Stimulated activated naive B cell treated with anti-CD40 and anti-IgM and Interleukin-4, amounts not matched to agents 10 μg/mL and 1 μg/mL and 100 μg/mL, for 72 hours (primary cell): ENCODE data around the gene PDK2.

Experiments
- ATAC-seq, 2 donors: fragments of 150-1000 bp; cut with Tn5 transposase; replicated peaks; 2 replicates each; pipeline ENCODE4 v1.10.0; 2021; ENCODE audit warnings: moderate library complexity in 1 of 2
- DNase-seq: peaks from one replicate; pipeline ENCODE4 v3.0.0; 2021
- H3K27ac Mint-ChIP-seq: one replicate; pipeline ENCODE4 v1.8.0; 2022; ENCODE audit warnings: mild to moderate bottlenecking, mixed read lengths
- H3K27me3 Mint-ChIP-seq, 2 donors: one replicate each; pipeline ENCODE4 v1.8.0; 2022; ENCODE audit warnings: mixed read lengths in 2 of 2
- H3K36me3 Mint-ChIP-seq, 2 donors: one replicate each; pipeline ENCODE4 v1.8.0; 2022; ENCODE audit warnings: mixed read lengths in 2 of 2, mild to moderate bottlenecking in 1 of 2
- H3K4me1 Mint-ChIP-seq, 2 donors: one replicate each; pipeline ENCODE4 v1.8.0; 2022; ENCODE audit warnings: mixed read lengths in 2 of 2, mild to moderate bottlenecking in 1 of 2
- H3K4me3 Mint-ChIP-seq, 2 donors: one replicate each; pipeline ENCODE4 v1.8.0; 2022; ENCODE audit warnings: mild to moderate bottlenecking in 2 of 2, mixed read lengths in 2 of 2, moderate library complexity in 1 of 2
- H3K9me3 Mint-ChIP-seq, 2 donors: one replicate each; pipeline ENCODE4 v1.8.0; 2022; ENCODE audit warnings: mixed read lengths in 2 of 2, mild to moderate bottlenecking in 1 of 2

PDK2 gene

DNA sequence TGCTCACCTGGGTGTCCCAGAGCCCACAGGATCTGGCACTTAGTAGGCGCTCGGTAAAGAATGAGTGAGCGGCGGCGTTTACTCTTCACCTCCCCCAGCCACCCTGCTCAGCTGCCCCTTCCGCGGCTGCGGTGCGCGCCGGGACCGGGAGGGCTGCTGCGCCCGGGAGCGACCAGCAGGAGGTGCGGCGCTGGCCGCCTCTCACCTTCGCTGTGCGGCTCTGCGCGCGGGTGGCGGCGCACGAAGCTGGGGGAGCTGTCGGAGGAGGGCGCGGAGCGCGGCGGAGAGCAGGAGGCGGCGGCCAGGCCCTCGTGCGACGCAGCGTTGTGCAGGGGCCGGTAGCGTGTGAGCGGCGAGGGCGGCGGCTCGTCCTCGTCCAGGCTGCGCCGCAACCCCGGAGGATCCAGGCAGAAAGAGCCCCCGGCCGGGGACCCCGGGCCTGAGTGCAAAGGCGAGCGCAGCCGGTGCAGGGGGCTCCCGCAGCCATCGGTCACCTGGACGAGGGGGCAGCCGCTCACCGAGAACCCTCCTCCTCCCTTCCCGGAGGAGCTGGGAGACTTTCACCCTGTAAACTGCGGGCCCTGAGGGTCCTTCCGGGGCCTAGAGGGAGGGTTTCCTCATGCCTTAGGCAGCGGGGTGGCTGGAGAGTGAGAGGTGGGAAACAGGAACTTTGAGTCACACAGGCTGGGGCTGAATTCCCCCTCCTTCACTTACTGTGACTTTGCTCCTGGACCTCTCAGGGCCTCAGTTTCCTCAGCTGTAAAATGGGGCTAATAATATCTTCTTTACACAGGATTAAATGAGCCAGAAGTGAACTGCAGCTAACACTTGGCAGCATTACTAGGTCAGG, 22.3 kb downstream of the PDK2 start:
- peak overlapping the region; percentile 75 to 80 for H3K4me3 Mint-ChIP-seq
- peak; percentile 47 for DNase-seq
- H3K4me1 Mint-ChIP-seq, result peaks cover 11 to 15% of the 10 kb centered on the region in 2 donors
- H3K27me3 Mint-ChIP-seq, result peaks cover 40 to 74% of the 10 kb centered on the region in 2 donors
- H3K27ac Mint-ChIP-seq, result no peak overlapping the region
- H3K36me3 Mint-ChIP-seq, result peaks cover 0 to 2% of the 10 kb centered on the region in 2 donors
- H3K9me3 Mint-ChIP-seq, result no peaks in the 10 kb centered on the region
- peak; percentile 87 to 88 for ATAC-seq

DNA sequence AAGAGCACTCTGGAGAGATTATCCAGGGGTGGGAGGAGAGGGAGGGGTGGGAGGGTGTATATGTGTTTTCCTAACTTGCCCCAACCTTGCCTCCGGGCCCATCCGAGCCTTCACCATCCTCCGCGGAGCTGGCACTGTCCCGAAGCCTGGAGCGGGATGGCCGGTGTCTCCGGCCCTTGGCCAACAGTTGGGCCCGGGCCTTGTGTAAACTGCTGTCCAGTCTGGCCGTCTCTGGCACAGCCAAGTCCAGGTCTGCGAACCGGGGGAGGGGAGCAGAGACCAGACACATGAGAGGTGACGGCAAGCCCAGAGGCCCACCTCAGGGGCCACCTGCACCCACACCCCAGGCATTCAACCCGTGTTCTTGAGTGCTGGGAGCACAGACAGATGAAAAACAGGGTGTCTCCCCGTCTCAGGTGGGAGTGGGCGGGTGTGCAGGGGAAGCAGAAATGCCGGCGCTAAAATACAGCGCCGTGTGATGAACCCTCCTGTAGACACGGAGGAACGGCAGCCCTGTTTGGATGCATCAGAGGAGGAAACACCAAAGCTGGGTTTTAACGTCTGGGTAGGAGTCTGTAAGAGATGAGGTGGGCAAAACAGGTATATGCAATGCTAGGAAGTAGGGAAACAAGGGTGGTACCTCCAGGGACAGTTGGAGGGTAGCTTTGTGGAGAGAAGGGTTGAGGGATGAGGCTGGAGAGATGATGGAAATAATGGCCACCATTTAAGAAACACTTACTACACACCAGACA, 23.1 kb downstream of the PDK2 start:
- Mint-ChIP-seq H3K27me3 (peaks cover 41 to 73% of the 10 kb centered on the region in 2 donors), H3K36me3 (peaks cover 0 to 2% of the 10 kb centered on the region in 2 donors), H3K27ac (no peak overlapping the region), H3K9me3 (no peaks in the 10 kb centered on the region), H3K4me1 (peaks cover 11 to 15% of the 10 kb centered on the region in 2 donors), H3K4me3 (no peak overlapping the region)
- DNase-seq, result no peak
- ATAC-seq, result no peak

- DNase-seq (no peak), ATAC-seq (no peak)
- H3K4me1 Mint-ChIP-seq, result peaks cover 11 to 15% of the 10 kb centered on the region in 2 donors
- no peaks in the 10 kb centered on the region for H3K9me3 Mint-ChIP-seq
- H3K4me3 Mint-ChIP-seq, result no peak overlapping the region
- peaks cover 35 to 67% of the 10 kb centered on the region in 2 donors for H3K27me3 Mint-ChIP-seq
- peaks cover 0 to 2% of the 10 kb centered on the region in 2 donors for H3K36me3 Mint-ChIP-seq
- no peak overlapping the region for H3K27ac Mint-ChIP-seq
Observed at GRCh38 chr17:50118828-50119218, 23.7 kb downstream of the PDK2 start.

- Mint-ChIP-seq H3K4me3 (no peak overlapping the region), H3K4me1 (peaks cover 5 to 8% of the 10 kb centered on the region in 2 donors), H3K27ac (no peak overlapping the region), H3K27me3 (peaks cover 25 to 49% of the 10 kb centered on the region in 2 donors), H3K9me3 (no peaks in the 10 kb centered on the region), H3K36me3 (peaks cover 0 to 2% of the 10 kb centered on the region in 2 donors)
- ATAC-seq (no peak), DNase-seq (no peak)
Observed at GRCh38 chr17:50120475-50121253, 25.5 kb downstream of the PDK2 start.

GRCh38 chr17:50122945-50123344, 27.8 kb downstream of the PDK2 start:
- Mint-ChIP-seq H3K27ac (no peak overlapping the region), H3K4me3 (no peak overlapping the region), H3K36me3 (no peaks in the 10 kb centered on the region), H3K4me1 (peaks cover 4 to 6% of the 10 kb centered on the region in 2 donors), H3K9me3 (no peaks in the 10 kb centered on the region), H3K27me3 (peaks cover 15 to 32% of the 10 kb centered on the region in 2 donors)
- DNase-seq (no peak), ATAC-seq (no peak)

DNA sequence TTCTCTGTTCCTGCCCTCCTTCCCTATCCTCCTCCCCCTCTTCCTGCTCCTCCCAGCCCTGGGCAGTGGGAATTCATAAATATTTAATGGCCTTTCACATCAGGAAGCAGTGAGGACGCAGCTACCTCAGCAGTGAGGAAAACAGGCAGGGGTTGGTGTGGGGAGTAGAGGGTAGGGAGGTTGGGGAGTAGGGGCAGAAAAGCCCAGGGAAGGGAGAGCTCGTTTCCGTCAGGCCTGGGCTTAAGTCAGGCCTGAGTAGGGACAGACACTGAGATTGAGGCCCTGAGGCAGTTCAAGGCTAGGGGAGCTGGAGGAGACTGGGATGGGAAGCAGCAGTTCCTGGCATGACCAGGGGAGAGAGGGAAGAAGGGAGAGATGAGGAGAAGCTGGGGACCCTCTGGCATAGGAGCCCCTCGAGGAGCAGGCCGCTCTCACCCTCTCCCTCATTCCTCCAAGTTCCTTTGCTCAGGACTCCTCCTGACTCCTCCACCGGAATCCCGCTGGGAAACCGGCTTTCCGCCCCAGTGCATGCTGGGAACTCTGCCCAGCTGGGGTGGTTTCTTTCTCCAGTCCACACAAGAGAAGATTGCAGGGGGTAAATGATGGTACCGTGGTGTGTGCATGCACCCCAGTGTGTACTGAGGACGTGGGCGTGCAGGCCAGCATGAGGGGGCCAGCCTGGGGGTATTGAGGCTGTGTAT, 28.6 kb downstream of the PDK2 start:
- H3K4me1 Mint-ChIP-seq, result peaks cover 10 to 14% of the 10 kb centered on the region in 2 donors
- no peak for ATAC-seq
- peaks cover 0 to 3% of the 10 kb centered on the region in 2 donors for H3K36me3 Mint-ChIP-seq
- no peak for DNase-seq
- H3K27ac Mint-ChIP-seq, result no peak overlapping the region
- H3K27me3 Mint-ChIP-seq, result peaks cover 20 to 32% of the 10 kb centered on the region in 2 donors
- peaks cover 0 to 2% of the 10 kb centered on the region in 2 donors for H3K9me3 Mint-ChIP-seq
- no peak overlapping the region for H3K4me3 Mint-ChIP-seq

GRCh38 chr17:50125420-50125997, 30.4 kb downstream of the PDK2 start:
- ATAC-seq, result no peak
- H3K4me1 Mint-ChIP-seq, result peaks cover 18 to 25% of the 10 kb centered on the region in 2 donors
- DNase-seq, result no peak
- H3K36me3 Mint-ChIP-seq, result peaks cover under 1 to 3% of the 10 kb centered on the region in 2 donors
- H3K27me3 Mint-ChIP-seq, result peaks cover 14 to 26% of the 10 kb centered on the region in 2 donors
- H3K4me3 Mint-ChIP-seq, result no peak overlapping the region
- peaks cover 0 to 2% of the 10 kb centered on the region in 2 donors for H3K9me3 Mint-ChIP-seq
- H3K27ac Mint-ChIP-seq, result no peak overlapping the region

GRCh38 chr17:50127697-50128361, 32.7 kb downstream of the PDK2 start:
- Mint-ChIP-seq H3K36me3 (peaks cover 9 to 21% of the 10 kb centered on the region in 2 donors), H3K27me3 (peaks cover 7 to 15% of the 10 kb centered on the region in 2 donors), H3K9me3 (peaks cover 0 to 2% of the 10 kb centered on the region in 2 donors), H3K27ac (no peak overlapping the region), H3K4me3 (no peak overlapping the region), H3K4me1 (peaks cover 38 to 47% of the 10 kb centered on the region in 2 donors)
- no peak for ATAC-seq
- no peak for DNase-seq

DNA sequence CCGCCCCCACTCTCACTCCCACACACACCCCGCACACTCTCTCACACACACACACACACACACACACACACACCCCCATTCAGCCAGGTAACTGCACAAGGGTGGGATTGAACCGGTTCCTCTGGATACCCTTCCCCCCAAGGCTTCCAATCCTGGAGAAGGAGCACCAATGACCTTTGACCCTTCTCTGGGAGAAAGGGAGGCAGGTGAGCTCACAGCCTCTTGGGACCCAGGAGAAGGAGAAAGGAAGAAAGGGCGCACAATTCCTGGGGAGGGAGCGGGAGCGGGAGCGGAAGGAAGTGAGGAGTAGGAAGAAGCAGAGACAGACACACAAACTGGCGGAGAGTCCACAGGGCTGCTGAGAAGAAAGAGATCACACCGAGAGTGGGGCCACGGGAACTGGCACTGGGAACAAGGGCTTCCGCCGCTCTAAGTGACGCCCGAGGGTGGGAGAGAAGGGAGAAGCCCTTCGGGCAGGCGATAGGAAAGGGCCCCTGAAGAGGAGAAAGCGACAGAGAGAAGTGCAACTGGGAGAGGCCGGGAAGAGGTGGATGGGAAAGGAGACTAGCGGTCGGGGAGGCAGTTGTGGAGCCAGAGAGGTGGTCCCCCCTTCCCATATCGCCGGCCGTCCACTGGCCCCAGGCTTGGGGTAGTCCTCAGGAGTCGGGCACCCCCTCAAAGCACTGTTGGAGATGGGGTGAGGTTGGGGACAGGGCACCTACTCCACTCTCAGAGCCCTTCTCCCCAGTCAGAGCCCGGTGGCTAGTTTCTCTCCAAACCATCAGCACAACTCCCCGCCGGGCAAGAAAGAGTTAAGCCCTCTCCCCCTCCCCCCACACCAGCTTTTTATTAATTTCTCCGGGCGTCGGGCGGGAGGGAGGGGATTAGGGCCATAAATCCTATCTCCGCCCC, 33.5 kb downstream of the PDK2 start:
- H3K36me3 Mint-ChIP-seq, result peaks cover 9 to 29% of the 10 kb centered on the region in 2 donors
- peak overlapping the region; percentile 37 for H3K27ac Mint-ChIP-seq
- H3K4me3 Mint-ChIP-seq, result peak overlapping the region; percentile 71 to 81
- peaks cover 6 to 15% of the 10 kb centered on the region in 2 donors for H3K27me3 Mint-ChIP-seq
- H3K9me3 Mint-ChIP-seq, result peaks cover 0 to 2% of the 10 kb centered on the region in 2 donors
- peaks cover 41 to 54% of the 10 kb centered on the region in 2 donors for H3K4me1 Mint-ChIP-seq
- DNase-seq (no peak), ATAC-seq (no peak)

DNA sequence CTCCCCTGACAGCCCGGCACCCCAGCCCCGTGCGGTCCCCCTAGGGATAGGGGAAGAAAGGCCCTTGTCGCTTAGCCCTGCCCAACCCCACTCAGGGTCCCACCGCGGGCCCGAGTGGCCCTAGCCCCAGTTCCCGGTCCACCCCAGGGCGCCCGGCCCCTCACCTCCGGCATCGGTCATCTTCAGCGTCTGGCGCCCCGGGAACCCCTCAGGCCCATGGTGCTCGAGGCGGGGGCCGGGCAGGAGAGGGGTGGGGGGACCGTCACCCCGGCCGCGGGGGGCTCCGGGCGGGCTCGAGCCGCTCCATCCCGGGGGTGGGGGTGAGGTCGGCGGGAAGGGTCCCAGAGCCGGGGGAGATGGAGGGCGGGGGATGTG, 34.2 kb downstream of the PDK2 start:
- peaks cover 0 to 2% of the 10 kb centered on the region in 2 donors for H3K9me3 Mint-ChIP-seq
- no peak for DNase-seq
- peaks cover 6 to 15% of the 10 kb centered on the region in 2 donors for H3K27me3 Mint-ChIP-seq
- peaks cover 43 to 59% of the 10 kb centered on the region in 2 donors for H3K4me1 Mint-ChIP-seq
- no peak for ATAC-seq
- no peak overlapping the region for H3K27ac Mint-ChIP-seq
- peak overlapping the region; percentile 81 to 83 for H3K4me3 Mint-ChIP-seq
- peaks cover 13 to 34% of the 10 kb centered on the region in 2 donors for H3K36me3 Mint-ChIP-seq

DNA sequence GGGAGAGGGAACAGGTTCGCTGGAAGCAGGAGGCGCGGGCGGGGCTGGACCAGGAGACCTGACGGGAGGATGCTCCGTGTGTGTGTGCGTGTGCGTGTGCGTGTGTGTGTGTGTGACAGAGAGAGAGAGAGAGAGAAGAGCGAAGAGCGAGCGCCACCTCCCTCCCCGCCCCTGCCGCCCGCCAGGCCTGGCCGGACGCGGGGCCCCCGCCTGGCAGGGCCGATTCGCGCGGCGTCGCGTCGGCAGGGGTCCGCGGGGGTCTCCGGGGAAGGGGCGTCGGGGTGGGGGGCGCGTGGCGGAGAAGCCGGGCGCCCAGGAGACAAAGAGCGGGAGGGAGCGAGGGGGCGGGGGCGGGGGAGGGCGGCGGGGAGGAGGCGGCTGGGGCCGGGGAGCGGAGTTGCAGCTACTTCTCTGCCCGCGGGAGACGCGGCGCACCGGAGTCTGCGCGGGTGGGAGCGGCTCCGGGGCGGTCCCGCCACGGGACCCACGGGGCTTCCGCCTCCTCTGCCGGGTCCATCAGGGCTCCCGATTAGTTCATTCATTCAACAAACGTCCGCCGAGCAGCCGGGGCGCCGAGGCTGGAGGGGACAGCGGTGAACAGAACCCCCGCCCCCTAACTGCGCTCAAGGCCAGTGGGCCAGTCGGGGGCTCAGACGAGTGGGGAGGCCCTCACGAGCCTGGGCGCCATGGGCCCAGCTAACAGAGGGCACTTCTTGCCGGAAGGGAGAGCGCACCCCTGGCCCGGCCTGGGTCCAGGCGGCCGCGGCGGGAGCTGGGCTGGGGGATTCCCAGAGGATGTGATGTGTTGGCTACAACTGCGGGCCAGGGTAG, 34.8 kb downstream of the PDK2 start, which contains the start of gene SAMD14:
Gene SAMD14, minus strand, starts transcription at position 433 of the 831 bp plus-strand sequence. CDS start 5,201 bp downstream, outside the sequence.
- DNase-seq, result peak; percentile 30
- H3K27ac Mint-ChIP-seq, result peak within 1 kb of the TSS; percentile 87
- H3K27me3 Mint-ChIP-seq, result peaks cover 6 to 15% of the 10 kb centered on the region in 2 donors
- H3K36me3 Mint-ChIP-seq, result peaks cover 13 to 34% of the 10 kb centered on the region in 2 donors
- peak; percentile 61 to 66 for ATAC-seq
- H3K4me3 Mint-ChIP-seq, result peak within 1 kb of the TSS; percentile 83 to 87
- peaks cover 0 to 2% of the 10 kb centered on the region in 2 donors for H3K9me3 Mint-ChIP-seq
- H3K4me1 Mint-ChIP-seq, result peaks cover 43 to 59% of the 10 kb centered on the region in 2 donors
